ENCODE measurements around the gene EVX2.
A peak's percentile ranks its signal among the peaks of the same experiment; 100 is the strongest.

The EVX2 gene

GRCh38 chr2:176122052-176122682 is 38.4 kb upstream of the EVX2 start:
- no peak for DNase-seq (ENCODE audit: low spot score)

- no peak for DNase-seq (ENCODE audit: low spot score)
Measured at GRCh38 chr2:176121190-176122051, 37.7 kb upstream of the EVX2 start.

GRCh38 chr2:176120364-176121189 is 36.8 kb upstream of the EVX2 start:
- DNase-seq (ENCODE audit: low spot score): no peak

GRCh38 chr2:176118601-176119339 is 35.0 kb upstream of the EVX2 start:
- DNase-seq (ENCODE audit: low spot score): peak; percentile 88

- no peak for DNase-seq (ENCODE audit: low spot score)
Measured at GRCh38 chr2:176117823-176118371, 34.1 kb upstream of the EVX2 start.

- DNase-seq (ENCODE audit: low spot score): no peak
Measured at GRCh38 chr2:176117162-176117822, 33.5 kb upstream of the EVX2 start.

- DNase-seq (ENCODE audit: low spot score): peak; percentile 97
Measured at GRCh38 chr2:176115883-176116813, 32.4 kb upstream of the EVX2 start, which contains the start of gene HOXD10. Gene HOXD10, plus strand, starts transcription at chr2:176116778. Its CDS starts 56 bp downstream, at chr2:176116834.

- DNase-seq (ENCODE audit: low spot score): no peak
Measured at GRCh38 chr2:176114930-176115625, 31.3 kb upstream of the EVX2 start.

GRCh38 chr2:176114120-176114929 is 30.6 kb upstream of the EVX2 start:
- no peak for DNase-seq (ENCODE audit: low spot score)

- DNase-seq (ENCODE audit: low spot score): no peak
Measured at GRCh38 chr2:176112375-176113302, 28.9 kb upstream of the EVX2 start.

GRCh38 chr2:176111846-176112374 is 28.1 kb upstream of the EVX2 start:
- DNase-seq (ENCODE audit: low spot score): no peak

GRCh38 chr2:176111309-176111663 is 27.5 kb upstream of the EVX2 start:
- DNase-seq (ENCODE audit: low spot score): peak; percentile 91

GRCh38 chr2:176110415-176111308 is 26.9 kb upstream of the EVX2 start:
- DNase-seq (ENCODE audit: low spot score): no peak

GRCh38 chr2:176109946-176110345 is 26.2 kb upstream of the EVX2 start:
- DNase-seq (ENCODE audit: low spot score): no peak

GRCh38 chr2:176109192-176109901 is 25.6 kb upstream of the EVX2 start:
- no peak for DNase-seq (ENCODE audit: low spot score)
